ENCODE data around the gene SAMD14. TPM values are rescaled to one million over a fixed set of nuclear protein-coding genes. Genes with fewer than 3 reads are reported as not detected.

SAMD14 gene
- total and polyA plus RNA-seq, 2 of the 4 experiments (the other 2 are of a cell fraction), result 1.4 to 6.2 TPM

- in situ Hi-C loops (cut with MboI; ENCODE audit: low sequenced_read_pairs), result no loop called here
Measured at GRCh38 chr17:50134206-50135110, 4.5 kb upstream of the SAMD14 start.

More at GRCh38 chr17:50134206-50135110, 4.5 kb upstream of the SAMD14 start:
- Histone ChIP-seq H2AK5ac (ENCODE audit: low read depth, low read length) (peak overlapping the region; percentile 45; the same call in 1 of the 2 replicates), H2BK15ac (ENCODE audit: low read depth, low read length) (peak overlapping the region; percentile 17; the same call in 1 of the 3 replicates), H2BK20ac (ENCODE audit: low read depth, low read length) (no peak overlapping the region), H4K91ac (ENCODE audit: insufficient read depth, low read depth, low read length) (no peak overlapping the region), H3K36me3 (ENCODE audit: control insufficient read depth, insufficient read depth, low read length) (peaks cover 51% of the 10 kb centered on the region), H3K14ac (replicated peaks; ENCODE audit: low read depth, low read length) (no peak overlapping the region), H3K56ac (ENCODE audit: extremely low read depth, insufficient read depth, low read length) (peak overlapping the region; percentile 20; the same call in 1 of the 2 replicates), H4K8ac (ENCODE audit: low read depth in 2 of 2, low read length in 2 of 2) (no peak overlapping the region), H2AK9ac (replicated peaks; ENCODE audit: low read depth, low read length, poor library complexity) (peak overlapping the region; percentile 86), H3K18ac (ENCODE audit: low read depth, low read length) (no peak overlapping the region), H3K27me3 (ENCODE audit: control insufficient read depth, insufficient read depth, low read length) (no peaks in the 10 kb centered on the region), H3K9ac (ENCODE audit: low read depth, low read length) (no peak overlapping the region), H3K4me3 (ENCODE audit: insufficient read depth, low read depth, low read length) (no peak overlapping the region), H3K4ac (ENCODE audit: low read depth, low read length) (no peak overlapping the region), H2AFZ (replicated peaks; ENCODE audit: low read length, poor library complexity) (no peak overlapping the region), H3K9me1 (ENCODE audit: insufficient read depth, low read length) (peaks cover 6% of the 10 kb centered on the region), H2BK120ac (ENCODE audit: low read depth, low read length) (no peak overlapping the region), H3K4me2 (ENCODE audit: low read depth, low read length) (no peak overlapping the region), H3K23ac (ENCODE audit: low read depth, low read length) (no peak overlapping the region), H3K9me3 (ENCODE audit: control insufficient read depth, insufficient read depth, low read length) (no peaks in the 10 kb centered on the region), H4K5ac (ENCODE audit: low read depth, low read length) (no peak overlapping the region), H3K27ac (ENCODE audit: insufficient read depth, low read length) (no peak overlapping the region), H2BK5ac (ENCODE audit: low read depth, low read length, poor library complexity, severe bottlenecking) (no peak overlapping the region), H3K79me1 (ENCODE audit: low read depth in 1 of 2, low read length in 2 of 2) (peaks cover 28 to 58% of the 10 kb centered on the region in 2 experiments), H3K4me1 (ENCODE audit: control insufficient read depth, insufficient read depth, low read length) (peaks cover 18% of the 10 kb centered on the region), H4K20me1 (ENCODE audit: insufficient read depth, low read length) (peaks cover 39% of the 10 kb centered on the region)
- CTCF ChIA-PET, result no interaction called here
- TF ChIP-seq BHLHE40 (IDR thresholded peaks at IDR 0.05; ENCODE audit: low read depth, low read length) (no peak), CEBPB (IDR thresholded peaks at IDR 0.05; ENCODE audit: low read depth, low read length) (no peak), RAD21 (IDR thresholded peaks at IDR 0.05; ENCODE audit: low read length) (no peak), NFE2L2 (IDR thresholded peaks at IDR 0.05; ENCODE audit: low read depth, low read length) (no peak), SMC3 (IDR thresholded peaks at IDR 0.05; ENCODE audit: low read depth, low read length) (no peak), MAZ (IDR thresholded peaks at IDR 0.05; ENCODE audit: borderline replicate concordance, low read depth, low read length) (no peak), RCOR1 (IDR thresholded peaks at IDR 0.05; ENCODE audit: insufficient replicate concordance, low read length) (no peak), CHD1 (IDR thresholded peaks at IDR 0.05; ENCODE audit: low read depth, low read length) (no peak), POLR2A (IDR thresholded peaks at IDR 0.05; ENCODE audit: low read depth, low read length) (no peak)
- dilution Hi-C loops (cut with HindIII; ENCODE audit: low sequenced_read_pairs, unreplicated experiment) (no loop called here), intact Hi-C loops (cut with micrococcal nuclease) (no loop called here)
- WGBS, 2 experiments (ENCODE audit: extremely low coverage in 2 of 2, insufficient read length in 1 of 2), result no CpG with 5 or more reads among the region's 16 CpGs
- no peak for ATAC-seq (ENCODE audit: low read depth)
- TSS peak; percentile 93 for BruUV-seq (replicated peaks)
- no peak for DNase-seq
- POLR2A ChIA-PET (ENCODE audit: unreplicated experiment), result no interaction called here
